Adipose tissue (tissue), 3 donors: ENCODE measurements around the gene CCR2. TPM values are rescaled to one million over a fixed set of nuclear protein-coding genes. Genes with fewer than 3 reads are reported as not detected.
"Not testable (repeated sequence)": the region's sequence is repeated elsewhere in the genome, so short reads cannot be mapped to it uniquely, and the experiment has no call there.

ENCODE experiments used
- H3K27ac ChIP-seq: one replicate; pipeline ENCODE4 v1.5.1; 2013; ENCODE audit warnings: low read depth, low read length
- WGBS, 3 donors: extraction: QIAGEN DNeasy Blood & Tissue Kit; methylation state at CpG; one replicate each; pipeline ENCODE4 v1.1.7; 2013; 5-methylcytosine and 5-hydroxymethylcytosine counted together
- polyA plus RNA-seq, 3 donors: library from polyadenylated mRNA; stranded (reverse); fragments of 200-250 nt; gene quantifications; one replicate each; pipeline ENCODE4 v1.2.3, GENCODE V29; 2013
- donor health status: healthy with polysubstance abuse.
- donor health status: Bipolar disorder and iron deficiency.
- donor health status: healthy.

The CCR2 gene
- 1 to 10 TPM in 1 of 3 donors, under 1 TPM in 2; 0.11 to 2.2 (median 0.32) TPM for polyA plus RNA-seq

- WGBS, 3 donors: 56 to 60% (median 58%) methylated on average over 7 of the region's 7 CpGs
- H3K27ac ChIP-seq: no peak within 1 kb of the TSS
Observed at GRCh38 chr3:46353647-46354410, at the start of gene CCR2. TSS of gene CCR2 (plus strand) at chr3:46354111. CDS start at chr3:46357528, 3,417 bp downstream.

DNA sequence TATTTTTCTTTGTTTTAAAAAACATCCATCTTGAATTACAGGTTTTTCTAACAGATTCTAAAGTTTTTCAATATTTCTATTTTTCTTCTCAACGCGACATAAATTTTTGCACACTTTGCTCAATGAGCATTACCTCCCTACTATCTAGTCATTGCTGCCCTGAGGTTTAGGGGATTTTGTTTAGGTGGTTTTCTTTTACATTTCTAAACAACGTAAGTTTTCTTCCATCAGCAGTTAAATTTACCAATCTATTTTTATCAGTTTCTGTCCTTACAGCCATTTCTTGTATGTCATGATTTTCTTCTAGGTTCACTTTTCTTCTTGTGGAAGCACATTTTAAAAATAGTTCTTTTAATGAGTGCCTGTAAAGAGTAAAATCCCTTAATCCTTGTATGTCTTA lies 49.2 kb upstream of the CCR2 start:
- WGBS, 3 donors: 87 to 92% (median 90%) methylated on average over 3 of the region's 3 CpGs

GRCh38 chr3:46312991-46313390 lies 40.9 kb upstream of the CCR2 start:
- no peak overlapping the region for H3K27ac ChIP-seq
- 65 to 74% (median 68%) methylated on average over 1 of the region's 1 CpG for WGBS, 3 donors

More for the DNA sequence above, 49.2 kb upstream of the CCR2 start:
- H3K27ac ChIP-seq: no peak overlapping the region

GRCh38 chr3:46314517-46314916 lies 39.4 kb upstream of the CCR2 start:
- H3K27ac ChIP-seq: no peak overlapping the region

DNA sequence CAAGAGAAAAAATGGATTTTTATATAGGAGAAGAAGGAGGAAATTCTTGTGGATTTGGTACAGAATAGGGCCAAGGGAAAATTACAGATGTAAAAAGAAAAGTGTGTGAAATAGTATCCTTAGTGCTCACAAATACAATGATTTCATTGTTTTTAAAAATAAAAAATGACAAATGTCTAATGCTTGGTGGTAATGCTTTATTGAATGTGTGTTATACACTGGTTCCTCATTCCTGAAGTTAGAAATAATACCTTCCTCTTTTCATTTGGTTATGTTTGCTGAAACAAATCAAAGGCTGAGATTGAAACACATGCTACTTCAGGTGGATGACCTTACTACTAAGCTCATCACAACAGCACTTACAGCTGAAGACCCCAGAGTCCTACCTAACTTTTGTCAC lies 37.7 kb upstream of the CCR2 start:
- no peak overlapping the region for H3K27ac ChIP-seq

- no peak overlapping the region for H3K27ac ChIP-seq
- 62 to 79% (median 73%) methylated on average over 3 of the region's 3 CpGs for WGBS, 3 donors
Observed at GRCh38 chr3:46318207-46318927, 35.5 kb upstream of the CCR2 start.

DNA sequence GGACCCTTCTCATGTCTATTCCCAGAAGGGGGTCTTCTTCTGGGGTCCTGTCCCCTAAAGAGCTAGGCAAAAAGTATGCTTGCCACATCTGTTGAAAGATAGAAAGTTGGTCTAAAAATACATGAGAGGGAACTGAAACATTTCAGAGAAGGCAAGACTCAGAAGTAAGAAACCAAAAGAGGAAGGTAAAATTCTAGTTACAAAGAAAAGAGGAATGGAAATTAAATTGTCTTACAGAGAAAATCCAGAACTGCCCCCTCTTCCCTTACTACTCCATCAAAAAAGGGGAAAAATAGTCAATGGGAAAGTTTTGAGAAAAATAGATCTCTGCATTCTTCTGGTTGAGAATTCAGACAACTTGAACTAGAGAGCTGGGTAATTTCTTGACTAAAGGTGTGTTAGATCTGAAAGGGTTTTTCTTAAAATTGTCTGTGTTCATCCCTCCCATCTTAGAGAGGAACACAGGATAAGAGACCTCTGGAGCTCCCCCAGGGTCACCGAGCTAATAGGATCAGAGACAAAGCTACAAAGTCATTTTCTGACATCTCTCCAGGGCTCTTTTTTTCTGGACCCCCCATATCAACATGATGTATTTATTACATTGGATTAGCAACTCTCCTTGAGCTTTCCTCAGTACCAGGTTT lies 32.3 kb upstream of the CCR2 start:
- WGBS, 3 donors: 65 to 75% (median 70%) methylated on average over 1 of the region's 1 CpG
- no peak overlapping the region for H3K27ac ChIP-seq

DNA sequence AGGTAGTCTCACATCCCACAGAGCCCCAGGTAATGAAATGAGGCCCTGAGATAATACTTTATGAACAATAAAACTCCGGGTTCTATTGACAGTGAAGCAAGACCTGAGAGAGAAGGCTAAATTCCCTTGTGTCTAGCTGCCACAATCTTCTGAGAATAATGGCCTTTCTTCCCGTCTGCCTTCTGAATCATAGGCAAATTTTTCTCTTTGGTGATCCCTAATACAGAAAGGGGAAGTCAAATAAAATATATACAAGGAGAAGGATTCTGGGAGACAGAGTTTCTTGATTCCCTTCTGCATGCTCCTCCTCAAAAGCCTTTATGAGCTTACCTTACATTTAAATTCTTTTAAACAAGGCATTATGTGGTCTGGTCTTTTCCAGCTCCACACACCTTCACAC lies 29.9 kb upstream of the CCR2 start:
- H3K27ac ChIP-seq: no peak overlapping the region
- WGBS, 3 donors: 56 to 76% (median 75%) methylated on average over 2 of the region's 2 CpGs

GRCh38 chr3:46325645-46326300 lies 28.1 kb upstream of the CCR2 start:
- 72 to 76% (median 73%) methylated on average over 1 of the region's 1 CpG for WGBS, 3 donors
- no peak overlapping the region for H3K27ac ChIP-seq

DNA sequence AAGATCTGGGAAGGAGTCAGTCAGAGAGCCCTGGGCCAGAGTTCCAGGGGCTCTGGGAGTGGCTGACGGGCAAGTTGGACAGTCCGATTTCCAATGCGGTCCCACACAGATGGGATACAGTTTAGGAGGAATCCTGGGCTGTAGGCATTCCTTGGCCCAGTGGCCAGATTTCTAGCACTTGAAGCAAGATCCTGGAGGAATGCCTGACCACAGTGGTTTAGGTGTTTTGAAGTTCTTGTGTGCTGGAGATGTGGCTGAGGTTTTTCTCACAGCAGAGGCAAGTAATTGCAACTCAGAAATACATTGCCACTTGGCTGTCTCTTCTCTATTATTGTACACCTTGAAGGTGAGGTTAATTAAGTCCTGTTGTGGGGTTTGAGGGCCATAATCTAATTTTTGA lies 23.2 kb upstream of the CCR2 start:
- WGBS, 3 donors: 90 to 96% (median 93%) methylated on average over 3 of the region's 3 CpGs
- H3K27ac ChIP-seq: not testable (repeated sequence)

DNA sequence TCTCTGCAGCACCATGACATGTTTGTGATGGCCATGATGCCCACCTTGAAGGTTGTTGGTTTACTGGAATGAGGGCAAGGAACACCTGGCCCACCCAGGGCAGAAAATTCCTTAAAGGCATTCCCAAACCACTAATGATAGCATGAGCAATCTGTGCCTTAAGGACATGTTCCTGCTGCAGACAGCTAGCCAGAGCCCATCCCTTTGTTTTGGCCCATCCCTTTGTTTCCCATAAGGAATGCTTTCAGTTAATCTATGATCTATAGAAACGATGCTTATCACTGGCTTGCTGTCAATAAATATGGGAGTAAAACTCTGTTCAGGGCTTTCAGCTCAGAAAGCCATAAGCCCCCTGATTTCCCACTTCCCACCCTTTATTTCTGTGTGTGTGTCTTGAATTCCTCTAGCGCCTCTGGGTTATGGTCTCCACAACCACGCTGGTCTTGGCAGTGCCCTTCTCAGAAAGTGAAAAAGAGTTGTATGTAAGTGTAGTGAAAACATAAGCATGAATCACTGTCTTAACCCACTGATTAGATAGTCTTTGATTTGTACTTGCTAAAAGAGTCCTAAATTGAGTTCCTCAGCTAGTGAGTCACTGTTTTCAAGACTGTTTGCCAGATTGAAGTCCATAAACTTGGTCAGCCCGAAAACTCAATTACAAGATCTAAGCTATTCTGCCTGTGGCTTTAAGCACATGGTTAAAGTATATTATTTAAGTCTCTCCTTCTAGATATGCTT lies 19.0 kb upstream of the CCR2 start:
- WGBS, 3 donors: 57 to 63% (median 58%) methylated on average over 4 of the region's 4 CpGs
- H3K27ac ChIP-seq: no peak overlapping the region

GRCh38 chr3:46335541-46335940 lies 18.4 kb upstream of the CCR2 start:
- 42 to 74% (median 64%) methylated on average over 3 of the region's 3 CpGs for WGBS, 3 donors
- H3K27ac ChIP-seq: no peak overlapping the region

GRCh38 chr3:46337911-46338310 lies 16.0 kb upstream of the CCR2 start:
- no peak overlapping the region for H3K27ac ChIP-seq

DNA sequence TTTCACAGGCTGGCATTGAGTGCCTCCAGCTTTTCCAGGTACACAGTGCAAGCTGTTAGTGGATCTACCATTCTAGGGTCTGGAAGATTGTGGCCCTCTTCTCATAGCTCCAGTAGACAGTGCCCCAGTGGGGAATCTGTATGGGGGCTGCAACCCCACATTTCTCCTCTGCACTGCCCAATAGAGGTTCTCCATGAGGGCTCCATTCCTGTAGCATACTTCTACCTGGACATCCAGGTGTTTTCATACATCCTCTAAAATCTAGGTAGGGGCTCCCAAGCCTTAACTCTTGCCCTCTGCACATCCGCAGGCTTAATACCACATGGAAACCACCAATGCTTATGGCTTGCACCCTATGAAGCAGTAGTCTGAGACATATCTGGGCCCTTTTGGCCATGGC lies 15.1 kb upstream of the CCR2 start:
- 88 to 100% (median 96%) methylated on average over 1 of the region's 1 CpG for WGBS, 3 donors
- H3K27ac ChIP-seq: no peak overlapping the region

DNA sequence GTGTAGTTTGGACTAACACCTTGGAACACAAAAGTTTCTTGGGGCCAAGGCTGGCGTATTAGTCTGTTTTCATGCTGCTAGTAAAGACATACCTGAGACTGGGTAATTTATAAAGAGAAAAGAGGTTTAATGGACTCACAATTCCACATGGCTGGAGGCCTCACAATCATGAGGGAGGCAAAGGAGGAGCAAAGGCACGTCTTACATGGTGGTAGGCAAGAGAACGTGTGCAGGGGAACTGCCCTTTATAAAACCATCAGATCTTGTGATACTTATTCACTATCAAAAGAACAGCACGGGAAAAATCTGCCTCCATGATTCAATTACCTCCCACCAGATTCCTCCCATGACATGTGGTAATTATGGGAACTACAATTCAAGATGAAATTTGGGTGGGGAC lies 9.4 kb upstream of the CCR2 start:
- WGBS, 3 donors: 66 to 87% (median 86%) methylated on average over 4 of the region's 4 CpGs
- H3K27ac ChIP-seq: no peak overlapping the region

- 88 to 91% (median 89%) methylated on average over 3 of the region's 3 CpGs for WGBS, 3 donors
- H3K27ac ChIP-seq: no peak overlapping the region
Observed at GRCh38 chr3:46348823-46349482, 5.0 kb upstream of the CCR2 start.

DNA sequence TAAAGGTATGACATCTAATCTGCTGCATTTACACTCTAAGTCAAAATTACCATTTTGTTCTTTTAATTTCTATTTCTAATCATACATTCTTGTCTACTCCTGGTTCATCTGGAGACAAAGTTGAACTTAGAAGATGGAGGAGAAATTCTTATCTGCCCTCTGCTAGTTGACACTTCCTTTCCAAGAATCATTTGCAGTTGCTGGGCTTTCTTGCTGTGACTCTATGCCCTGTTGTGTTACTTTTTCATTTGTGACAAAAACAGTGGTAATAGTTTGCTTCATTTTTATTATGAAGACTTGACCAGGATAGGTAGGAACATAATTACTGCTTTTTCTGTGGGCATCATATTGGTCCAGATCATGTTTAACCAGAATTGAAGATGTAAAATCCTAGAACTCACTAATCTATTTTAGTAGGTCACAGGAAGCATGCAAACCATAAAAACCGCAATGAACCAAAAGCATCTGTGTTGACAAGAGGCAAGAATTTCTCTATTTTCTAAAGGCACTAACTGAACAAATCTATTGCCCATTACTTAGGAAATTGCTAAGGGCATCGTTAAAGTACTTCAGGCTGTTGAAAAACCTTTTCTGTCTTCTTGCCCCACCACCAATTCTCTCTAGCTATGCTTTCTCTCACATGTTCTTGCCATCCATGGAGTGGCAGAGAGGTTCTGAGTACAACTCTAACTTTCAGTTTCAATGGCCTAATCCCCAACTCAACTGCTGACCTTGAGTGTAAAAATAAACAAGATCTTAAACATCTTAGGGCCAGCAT lies 4.2 kb upstream of the CCR2 start:
- 50 to 66% (median 63%) methylated on average over 2 of the region's 2 CpGs for WGBS, 3 donors
- H3K27ac ChIP-seq: no peak overlapping the region
